Upper lobe of right lung (tissue), 1 donor: ENCODE results near the gene LY86. TPM values are rescaled to one million over a fixed set of nuclear protein-coding genes. Genes with fewer than 3 reads are reported as not detected.
A peak's percentile ranks its signal among the peaks of the same experiment; 100 is the strongest.

Experiments used
- ATAC-seq: fragments of 200-7000 bp; cut with Tn5 transposase; one replicate; pipeline ENCODE4 v1.9.1; 2020; ENCODE audit warnings: mild to moderate bottlenecking, moderate library complexity
- DNase-seq: peaks from one replicate; pipeline ENCODE4 v3.0.0-alpha.2; 2020
- H3K27ac ChIP-seq: fragments of 200-600 bp; one replicate; pipeline ENCODE4 v1.8.0; 2022
- H3K27me3 ChIP-seq: fragments of 200-600 bp; one replicate; pipeline ENCODE4 v1.8.0; 2022; ENCODE audit warnings: mild to moderate bottlenecking
- H3K36me3 ChIP-seq: fragments of 200-600 bp; one replicate; pipeline ENCODE4 v1.8.0; 2022
- H3K4me1 ChIP-seq: fragments of 200-600 bp; one replicate; pipeline ENCODE4 v1.8.0; 2022
- H3K4me3 ChIP-seq: fragments of 200-600 bp; one replicate; pipeline ENCODE4 v1.8.0; 2022; ENCODE audit warnings: mild to moderate bottlenecking
- H3K9me3 ChIP-seq: fragments of 200-600 bp; one replicate; pipeline ENCODE4 v1.8.0; 2022
- CTCF ChIP-seq: fragments of 200-600 bp; IDR thresholded peaks from one replicate; pipeline ENCODE4 v1.8.0; 2022; ENCODE audit warnings: antibody characterized with exemption
- intact Hi-C: fragments of 100-400 bp; cut with DNase I; formaldehyde crosslinking; loops from one replicate; pipeline ENCODE4 v1.11.0; 2022
- total RNA-seq: library from RNA; stranded (reverse); fragmentation: NEBNext Ultra II Directional; extraction: Animal tissue kit (Norgen Biotek cat#: 25700); gene quantifications from one replicate; pipeline ENCODE4 v1.2.1, GENCODE V29; 2021
- donor health status: DM: no; HTN: yes; CAD: no; lungs with severe emphysema.

Gene LY86
- total RNA-seq, 1 donor from 2014 or later, result 13.8 TPM

- ATAC-seq (peak; percentile 57), DNase-seq (no peak)
- Histone ChIP-seq H3K27me3 (no peaks in the 10 kb centered on the region), H3K4me3 (no peak overlapping the region), H3K36me3 (no peaks in the 10 kb centered on the region), H3K4me1 (no peaks in the 10 kb centered on the region), H3K9me3 (peaks cover 4% of the 10 kb centered on the region), H3K27ac (no peak overlapping the region)
- no peak for TF ChIP-seq CTCF
- intact Hi-C loops, result no loop called here
These were observed 10.8 kb upstream of the LY86 start for GRCh38 chr6:6577735-6578134.

DNA sequence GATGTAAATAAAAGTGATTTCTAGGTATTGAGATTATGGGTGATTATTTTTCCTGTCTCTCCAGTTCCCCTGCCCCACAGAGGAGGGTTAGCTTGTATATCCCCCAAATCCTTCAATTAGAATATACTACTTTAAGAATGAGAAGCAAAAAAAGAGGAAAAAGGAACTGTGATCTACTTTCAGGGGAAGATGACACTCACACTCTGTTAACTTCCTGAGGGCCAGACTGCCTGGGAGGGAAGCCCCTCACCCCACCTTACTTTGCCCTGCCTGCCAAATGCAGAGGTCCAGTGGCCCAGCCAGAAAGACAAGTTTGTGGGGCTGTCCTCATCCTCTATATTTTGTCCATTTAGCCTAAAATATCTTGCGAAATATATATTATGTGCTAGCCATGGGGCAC, 9.2 kb upstream of the LY86 start:
- intact Hi-C loops, result no loop called here
- no peak overlapping the region for H3K27ac ChIP-seq
- peaks cover 4% of the 10 kb centered on the region for H3K9me3 ChIP-seq
- DNase-seq (no peak), ATAC-seq (peak; percentile 30)
- H3K36me3 ChIP-seq, result no peaks in the 10 kb centered on the region
- no peak overlapping the region for H3K4me3 ChIP-seq
- no peak for TF ChIP-seq CTCF
- H3K27me3 ChIP-seq, result no peaks in the 10 kb centered on the region
- H3K4me1 ChIP-seq, result no peaks in the 10 kb centered on the region

DNA sequence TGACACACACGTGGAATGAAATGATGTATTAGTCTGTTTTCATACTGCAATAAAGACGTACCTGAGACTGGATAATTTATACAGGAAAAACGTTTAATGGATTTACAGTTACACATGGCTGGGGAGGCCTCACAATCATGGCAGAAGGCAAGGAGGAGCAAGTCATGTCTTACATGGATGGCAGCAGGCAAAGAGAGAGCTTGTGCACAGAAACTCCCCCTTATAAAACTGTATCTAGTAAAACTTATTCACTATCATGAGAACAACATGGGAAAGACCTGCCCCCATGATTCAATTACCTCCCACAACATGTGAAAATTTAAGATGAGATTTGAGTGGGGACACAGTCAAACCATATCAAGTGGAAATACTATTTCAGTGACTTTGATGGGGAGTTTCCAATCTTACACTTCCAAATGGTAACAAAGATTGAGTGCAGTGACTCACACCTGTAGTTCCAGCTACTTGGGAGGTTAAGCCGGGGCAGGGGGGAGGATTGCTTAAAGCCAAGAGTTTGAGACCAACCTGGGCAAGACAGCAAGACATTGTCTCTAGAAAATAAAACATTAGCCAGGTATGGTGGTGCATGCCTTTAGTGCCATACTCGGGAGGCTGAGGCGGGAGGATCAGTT, 8.2 kb upstream of the LY86 start:
- Histone ChIP-seq H3K36me3 (no peaks in the 10 kb centered on the region), H3K4me1 (no peaks in the 10 kb centered on the region), H3K27me3 (no peaks in the 10 kb centered on the region), H3K27ac (no peak overlapping the region), H3K4me3 (no peak overlapping the region), H3K9me3 (peaks cover 4% of the 10 kb centered on the region)
- DNase-seq (no peak), ATAC-seq (no peak)
- intact Hi-C loops, result no loop called here
- TF ChIP-seq CTCF, result no peak

GRCh38 chr6:6581054-6581453, 7.5 kb upstream of the LY86 start:
- Histone ChIP-seq H3K27ac (no peak overlapping the region), H3K9me3 (peaks cover 4% of the 10 kb centered on the region), H3K4me3 (no peak overlapping the region), H3K27me3 (no peaks in the 10 kb centered on the region), H3K36me3 (no peaks in the 10 kb centered on the region), H3K4me1 (no peaks in the 10 kb centered on the region)
- intact Hi-C loops, result no loop called here
- DNase-seq (no peak), ATAC-seq (no peak)
- no peak for TF ChIP-seq CTCF

GRCh38 chr6:6582131-6582530, 6.4 kb upstream of the LY86 start:
- DNase-seq (no peak), ATAC-seq (no peak)
- Histone ChIP-seq H3K27me3 (no peaks in the 10 kb centered on the region), H3K27ac (no peak overlapping the region), H3K4me3 (no peak overlapping the region), H3K9me3 (no peaks in the 10 kb centered on the region), H3K4me1 (no peaks in the 10 kb centered on the region), H3K36me3 (no peaks in the 10 kb centered on the region)
- intact Hi-C loops, result no loop called here
- TF ChIP-seq CTCF, result no peak

DNA sequence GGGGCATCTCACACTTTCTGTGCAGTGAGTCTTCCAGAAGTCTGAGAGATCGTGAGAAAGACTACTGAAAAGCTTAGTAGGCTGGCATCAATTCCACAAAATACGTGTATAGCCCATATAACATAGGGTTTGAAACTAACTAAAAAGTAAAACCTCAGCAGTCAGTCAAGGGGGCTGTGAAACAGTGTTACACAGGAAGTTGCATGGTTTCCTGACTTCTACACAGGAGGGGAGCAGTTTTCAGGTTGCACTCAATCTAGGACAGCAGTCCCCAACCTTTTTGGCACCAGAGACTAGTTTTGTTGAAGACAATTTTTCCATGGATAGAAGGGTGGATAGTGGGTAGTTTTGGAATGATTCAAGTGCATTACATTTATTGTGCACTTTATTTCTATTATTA, 4.7 kb upstream of the LY86 start:
- H3K27ac ChIP-seq, result no peak overlapping the region
- H3K4me3 ChIP-seq, result no peak overlapping the region
- H3K36me3 ChIP-seq, result no peaks in the 10 kb centered on the region
- no peak for ATAC-seq
- intact Hi-C loops, result no loop called here
- DNase-seq, result no peak
- H3K27me3 ChIP-seq, result no peaks in the 10 kb centered on the region
- TF ChIP-seq CTCF, result no peak
- H3K9me3 ChIP-seq, result no peaks in the 10 kb centered on the region
- no peaks in the 10 kb centered on the region for H3K4me1 ChIP-seq
